Measurements from ENCODE around the gene CDH4. TPM values are rescaled to one million over a fixed set of nuclear protein-coding genes. Genes with fewer than 3 reads are reported as not detected.
"Not testable (repeated sequence)": the region's sequence is repeated elsewhere in the genome, so short reads cannot be mapped to it uniquely, and the experiment has no call there.

The CDH4 gene
- total RNA-seq, 6 experiments from 2014 or later = 5.8 to 12.8 (median 10.9) TPM

- H3K4me3 Mint-ChIP-seq = no peak overlapping the region
- TF ChIP-seq CTCF (IDR thresholded peaks at IDR 0.05) = peak; percentile 96
- no peaks in the 10 kb centered on the region for H3K27me3 Mint-ChIP-seq (ENCODE audit: insufficient read depth)
- no peak overlapping the region for H3K27ac Mint-ChIP-seq
- DNase-seq = peak; percentile 16
- no peaks in the 10 kb centered on the region for H3K9me3 Mint-ChIP-seq
- peaks cover 20% of the 10 kb centered on the region for H3K36me3 Mint-ChIP-seq (ENCODE audit: low read depth)
- peaks cover 15% of the 10 kb centered on the region; the same call in 1 of the 2 replicates for H3K4me1 Mint-ChIP-seq (ENCODE audit: low read depth)
Measured at GRCh38 chr20:61263084-61263695, 11.1 kb downstream of the CDH4 start.

GRCh38 chr20:61263938-61264337, 11.9 kb downstream of the CDH4 start:
- Mint-ChIP-seq H3K27ac (no peak overlapping the region), H3K36me3 (ENCODE audit: low read depth) (peaks cover 12% of the 10 kb centered on the region; the same call in 1 of the 2 replicates)
- no peak for DNase-seq

GRCh38 chr20:61267241-61267640, 15.2 kb downstream of the CDH4 start:
- TF ChIP-seq CTCF (IDR thresholded peaks at IDR 0.05) = no peak
- Mint-ChIP-seq H3K4me3 (no peak overlapping the region), H3K36me3 (ENCODE audit: low read depth) (no peaks in the 10 kb centered on the region), H3K27me3 (ENCODE audit: insufficient read depth) (no peaks in the 10 kb centered on the region; the same call in none of the 2 replicates), H3K27ac (no peak overlapping the region), H3K9me3 (no peaks in the 10 kb centered on the region), H3K4me1 (ENCODE audit: low read depth) (0 out of 2 replicates have a peak, but pooled peaks cover 4% of the 10 kb centered on the region)
- no peak for DNase-seq

More at GRCh38 chr20:61263938-61264337, 11.9 kb downstream of the CDH4 start:
- Mint-ChIP-seq H3K27me3 (ENCODE audit: insufficient read depth) (no peaks in the 10 kb centered on the region; the same call in 1 of the 2 replicates), H3K9me3 (no peaks in the 10 kb centered on the region), H3K4me1 (ENCODE audit: low read depth) (peaks cover 9% of the 10 kb centered on the region; the same call in 1 of the 2 replicates), H3K4me3 (no peak overlapping the region)
- TF ChIP-seq CTCF (IDR thresholded peaks at IDR 0.05) = no peak

GRCh38 chr20:61268024-61268423, 16.0 kb downstream of the CDH4 start:
- DNase-seq = no peak
- Mint-ChIP-seq H3K36me3 (ENCODE audit: low read depth) (no peaks in the 10 kb centered on the region), H3K27me3 (ENCODE audit: insufficient read depth) (no peaks in the 10 kb centered on the region; the same call in none of the 2 replicates), H3K9me3 (no peaks in the 10 kb centered on the region), H3K4me1 (ENCODE audit: low read depth) (0 out of 2 replicates have a peak, but pooled peaks cover 3% of the 10 kb centered on the region), H3K4me3 (no peak overlapping the region), H3K27ac (no peak overlapping the region)
- TF ChIP-seq CTCF (IDR thresholded peaks at IDR 0.05) = no peak

GRCh38 chr20:61271312-61272231, 19.5 kb downstream of the CDH4 start:
- Mint-ChIP-seq H3K27ac (no peak overlapping the region), H3K27me3 (ENCODE audit: insufficient read depth) (no peaks in the 10 kb centered on the region; the same call in none of the 2 replicates), H3K36me3 (ENCODE audit: low read depth) (no peaks in the 10 kb centered on the region; the same call in 1 of the 2 replicates), H3K4me1 (ENCODE audit: low read depth) (no peaks in the 10 kb centered on the region), H3K4me3 (no peak overlapping the region), H3K9me3 (no peaks in the 10 kb centered on the region; the same call in none of the 2 replicates)
- DNase-seq = no peak
- TF ChIP-seq CTCF (IDR thresholded peaks at IDR 0.05) = no peak

GRCh38 chr20:61273024-61273423, 21.0 kb downstream of the CDH4 start:
- not testable (repeated sequence) for H3K4me1 Mint-ChIP-seq (ENCODE audit: low read depth); DNase-seq; H3K27me3 Mint-ChIP-seq (ENCODE audit: insufficient read depth); H3K9me3 Mint-ChIP-seq; H3K27ac Mint-ChIP-seq; H3K36me3 Mint-ChIP-seq (ENCODE audit: low read depth); H3K4me3 Mint-ChIP-seq

- H3K4me3 Mint-ChIP-seq; H3K27ac Mint-ChIP-seq; H3K9me3 Mint-ChIP-seq; H3K27me3 Mint-ChIP-seq (ENCODE audit: insufficient read depth); DNase-seq; H3K4me1 Mint-ChIP-seq (ENCODE audit: low read depth); H3K36me3 Mint-ChIP-seq (ENCODE audit: low read depth): not testable (repeated sequence)
Measured at GRCh38 chr20:61273666-61274065, 21.6 kb downstream of the CDH4 start.
